Lung (tissue), 12 donors: ENCODE data around the gene CD200R1L. TPM values are rescaled to one million over a fixed set of nuclear protein-coding genes. Genes with fewer than 3 reads are reported as not detected.

Experiments used
- ATAC-seq: fragments of 200-7000 bp; cut with Tn5 transposase; one replicate; pipeline ENCODE4 v1.9.1; 2020; ENCODE audit warnings: moderate number of reproducible peaks; ENCODE audit not compliant: insufficient read depth, low FRiP score
- DNase-seq, 3 donors: peaks; one replicate each; pipeline ENCODE4 v3.0.0-alpha.2; 2013 to 2017
- H3K27ac ChIP-seq, 2 donors: one replicate each; pipeline ENCODE4 v1.5.1; 2013; ENCODE audit warnings: mild to moderate bottlenecking in 2 of 2, moderate library complexity in 2 of 2, control low read depth in 1 of 2, inconsistent platforms in 1 of 2, low read depth in 1 of 2, low read length in 1 of 2
- H3K27me3 ChIP-seq, 3 donors: one replicate each; pipeline ENCODE4 v1.5.1; 2013; ENCODE audit warnings: low read length in 2 of 3; ENCODE audit not compliant: control insufficient read depth in 3 of 3, insufficient read depth in 3 of 3
- H3K36me3 ChIP-seq, 4 donors: one replicate each; pipeline ENCODE4 v1.5.1; 2013; ENCODE audit warnings: low read length in 4 of 4, mild to moderate bottlenecking in 1 of 4, moderate library complexity in 1 of 4; ENCODE audit not compliant: control insufficient read depth in 4 of 4, insufficient read depth in 4 of 4
- H3K4me1 ChIP-seq, 5 donors: one replicate each; pipeline ENCODE4 v1.5.1; 2013; ENCODE audit warnings: low read length in 5 of 5, mild to moderate bottlenecking in 2 of 5, moderate library complexity in 1 of 5; ENCODE audit not compliant: control insufficient read depth in 5 of 5, insufficient read depth in 5 of 5
- H3K4me3 ChIP-seq: one replicate; pipeline ENCODE4 v1.5.1; 2013; ENCODE audit warnings: mild to moderate bottlenecking, control low read depth, moderate library complexity
- H3K9ac ChIP-seq, 2 donors: one replicate each; pipeline ENCODE4 v1.5.1; 2013; ENCODE audit warnings: low read length in 2 of 2, control low read depth in 1 of 2; ENCODE audit not compliant: insufficient read depth in 1 of 2
- H3K9me3 ChIP-seq, 4 donors: one replicate each; pipeline ENCODE4 v1.5.1; 2013; ENCODE audit warnings: low read length in 3 of 4, mild to moderate bottlenecking in 1 of 4, moderate library complexity in 1 of 4; ENCODE audit not compliant: control insufficient read depth in 4 of 4, insufficient read depth in 3 of 4
- CTCF ChIP-seq: IDR thresholded peaks from 2 replicates; pipeline ENCODE4 v1.5.1; 2012; ENCODE audit warnings: mild to moderate bottlenecking; ENCODE audit errors: control extremely low read depth, extremely low read depth
- WGBS, 2 donors: extraction: QIAGEN DNeasy Blood & Tissue Kit; methylation state at CpG; one replicate each; pipeline ENCODE4 v1.1.7; 2013; 5-methylcytosine and 5-hydroxymethylcytosine counted together
- polyA plus RNA-seq, 2 donors: library from polyadenylated mRNA; stranded (reverse); fragments of 200-250 nt; gene quantifications; one replicate each; pipeline ENCODE4 v1.2.1, GENCODE V29; 2013
- total RNA-seq, 2 donors: library from RNA; depleted of rRNA in 1 of 2; stranded (reverse); fragments of >200 nt in 1 of 2; gene quantifications; one replicate each; pipeline ENCODE4 v1.2.1, GENCODE V29; 2014 to 2021
- donor health status: control.
- donor health status: control.
- donor health status: Bipolar disorder and iron deficiency.
- donor health status: healthy.
- donor health status: DM: yes; HTN: yes; CAD: no.

CD200R1L gene
- total and polyA plus RNA-seq, 4 donors, result not detected

GRCh38 chr3:112810561-112810960 is 36.1 kb downstream of the CD200R1L start:
- 86 to 87% methylated on average over 3 of the region's 3 CpGs for WGBS, 2 donors
- TF ChIP-seq CTCF, result no peak
- Histone ChIP-seq H3K36me3 (no peaks in the 10 kb centered on the region), H3K9ac (no peak overlapping the region), H3K4me1 (peaks cover 0 to 25% (median 2%) of the 10 kb centered on the region in 5 donors), H3K27me3 (peaks cover 0 to 7% (median 0%) of the 10 kb centered on the region in 3 donors), H3K4me3 (no peak overlapping the region), H3K9me3 (no peaks in the 10 kb centered on the region), H3K27ac (no peak overlapping the region)
- DNase-seq (no peak), ATAC-seq (no peak)

DNA sequence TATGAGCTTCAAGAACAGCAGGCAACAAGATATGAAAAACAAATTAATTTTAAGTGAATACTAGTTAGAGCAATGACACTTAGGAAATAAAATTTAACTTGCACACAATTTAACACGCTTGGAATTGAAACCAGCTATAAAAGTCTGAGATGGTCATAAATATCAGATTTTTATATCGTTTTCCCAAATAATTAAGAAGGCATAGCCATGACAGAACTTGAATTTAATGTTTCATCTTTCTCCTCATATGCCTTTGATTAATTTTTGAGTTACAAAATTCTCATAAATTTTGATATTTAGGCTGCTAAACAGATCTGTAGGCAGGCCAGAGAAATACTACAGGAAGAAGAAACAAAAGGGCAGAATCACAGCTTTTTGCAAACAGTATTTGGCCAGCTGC is 38.5 kb downstream of the CD200R1L start:
- no peaks in the 10 kb centered on the region for H3K9me3 ChIP-seq
- no peaks in the 10 kb centered on the region for H3K36me3 ChIP-seq
- H3K4me3 ChIP-seq, result no peak overlapping the region
- H3K27ac ChIP-seq, result no peak overlapping the region
- 81 to 87% methylated on average over 2 of the region's 2 CpGs for WGBS, 2 donors
- H3K4me1 ChIP-seq, result peaks cover 0 to 25% (median 2%) of the 10 kb centered on the region in 5 donors
- DNase-seq, result no peak
- TF ChIP-seq CTCF, result no peak
- H3K9ac ChIP-seq, result no peak overlapping the region
- no peak for ATAC-seq
- H3K27me3 ChIP-seq, result peaks cover 0 to 12% (median 0%) of the 10 kb centered on the region in 3 donors

GRCh38 chr3:112807685-112808084 is 39.0 kb downstream of the CD200R1L start:
- no peak overlapping the region for H3K9ac ChIP-seq
- H3K9me3 ChIP-seq, result no peaks in the 10 kb centered on the region
- no peak for DNase-seq
- no peak overlapping the region for H3K4me3 ChIP-seq
- no peak for TF ChIP-seq CTCF
- H3K27me3 ChIP-seq, result peaks cover 0 to 12% (median 0%) of the 10 kb centered on the region in 3 donors
- 56 to 65% methylated on average over 4 of the region's 4 CpGs for WGBS, 2 donors
- H3K4me1 ChIP-seq, result peaks cover 0 to 25% (median 2%) of the 10 kb centered on the region in 5 donors
- no peak overlapping the region for H3K27ac ChIP-seq
- no peaks in the 10 kb centered on the region for H3K36me3 ChIP-seq
- ATAC-seq, result no peak

DNA sequence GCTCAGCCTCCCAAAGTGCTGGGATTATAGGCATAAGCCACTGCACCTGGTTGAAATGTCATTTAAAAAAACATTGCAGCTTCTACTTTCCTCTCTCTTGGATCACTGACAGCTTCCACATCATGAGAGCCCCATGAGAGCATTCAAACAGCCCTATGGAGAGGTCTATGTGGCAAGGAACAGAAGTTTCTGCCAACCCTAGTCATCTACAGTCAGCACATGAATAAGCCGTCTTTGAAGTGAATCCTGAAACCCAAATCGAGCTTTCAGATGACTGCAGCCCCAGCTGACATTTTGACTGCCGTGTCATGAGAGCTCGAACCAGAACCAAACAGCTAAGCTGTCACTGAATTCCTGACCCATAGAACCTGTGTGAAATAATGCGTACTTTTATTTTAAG is 39.8 kb downstream of the CD200R1L start:
- no peak for ATAC-seq
- peaks cover 0 to 12% (median 0%) of the 10 kb centered on the region in 3 donors for H3K27me3 ChIP-seq
- no peaks in the 10 kb centered on the region for H3K36me3 ChIP-seq
- TF ChIP-seq CTCF, result no peak
- H3K4me3 ChIP-seq, result no peak overlapping the region
- no peaks in the 10 kb centered on the region for H3K9me3 ChIP-seq
- WGBS, 2 donors, result 80 to 95% methylated on average over 5 of the region's 5 CpGs
- peaks cover 0 to 18% (median 2%) of the 10 kb centered on the region in 5 donors for H3K4me1 ChIP-seq
- no peak for DNase-seq
- H3K27ac ChIP-seq, result no peak overlapping the region
- H3K9ac ChIP-seq, result no peak overlapping the region
